OCI-LY1 (cell line): ENCODE measurements around the gene MAP3K8.

Experiments
- EZH2 ChIP-seq: fragments of 200-600 bp; sonication (generic), shearing (Covaris generic); IDR thresholded peaks from 2 replicates; pipeline ENCODE4 v1.8.0; 2017; ENCODE audit warnings: borderline replicate concordance, mixed run types, mild to moderate bottlenecking, antibody characterized with exemption, low read length, moderate library complexity, mixed read lengths
- TF ChIP-seq, protein P1 (sequence below): fragments of 200-600 bp; sonication (generic), shearing (Covaris generic); IDR thresholded peaks from 2 replicates; pipeline ENCODE4 v1.5.1; 2017; ENCODE audit warnings: mild to moderate bottlenecking, antibody characterized with exemption, low read length, moderate library complexity, mixed read lengths

DNA sequence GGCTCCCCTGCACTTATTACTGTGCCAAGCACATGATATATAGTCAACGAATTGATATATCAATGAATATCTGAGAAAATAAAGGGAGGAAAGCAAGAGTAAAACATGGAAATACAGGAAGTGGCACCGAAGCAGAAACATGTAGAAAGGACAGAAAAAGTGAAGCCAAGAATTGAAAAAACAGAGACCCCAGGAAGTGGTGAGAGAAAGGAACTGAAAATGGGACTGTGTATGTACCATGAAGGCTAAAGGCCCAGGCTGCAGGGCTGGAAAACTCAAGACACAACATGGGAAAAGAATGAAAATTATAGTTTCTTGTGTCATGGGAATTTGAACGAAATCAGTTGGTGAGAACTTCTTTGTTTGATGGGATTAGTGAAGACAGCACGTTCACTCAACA lies 60.6 kb downstream of the MAP3K8 start:
- TF ChIP-seq, protein P1, sequence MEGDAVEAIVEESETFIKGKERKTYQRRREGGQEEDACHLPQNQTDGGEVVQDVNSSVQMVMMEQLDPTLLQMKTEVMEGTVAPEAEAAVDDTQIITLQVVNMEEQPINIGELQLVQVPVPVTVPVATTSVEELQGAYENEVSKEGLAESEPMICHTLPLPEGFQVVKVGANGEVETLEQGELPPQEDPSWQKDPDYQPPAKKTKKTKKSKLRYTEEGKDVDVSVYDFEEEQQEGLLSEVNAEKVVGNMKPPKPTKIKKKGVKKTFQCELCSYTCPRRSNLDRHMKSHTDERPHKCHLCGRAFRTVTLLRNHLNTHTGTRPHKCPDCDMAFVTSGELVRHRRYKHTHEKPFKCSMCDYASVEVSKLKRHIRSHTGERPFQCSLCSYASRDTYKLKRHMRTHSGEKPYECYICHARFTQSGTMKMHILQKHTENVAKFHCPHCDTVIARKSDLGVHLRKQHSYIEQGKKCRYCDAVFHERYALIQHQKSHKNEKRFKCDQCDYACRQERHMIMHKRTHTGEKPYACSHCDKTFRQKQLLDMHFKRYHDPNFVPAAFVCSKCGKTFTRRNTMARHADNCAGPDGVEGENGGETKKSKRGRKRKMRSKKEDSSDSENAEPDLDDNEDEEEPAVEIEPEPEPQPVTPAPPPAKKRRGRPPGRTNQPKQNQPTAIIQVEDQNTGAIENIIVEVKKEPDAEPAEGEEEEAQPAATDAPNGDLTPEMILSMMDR = no peak
- TF ChIP-seq EZH2 = no peak
